K562 (cell line): ENCODE results near the gene JMJD1C. TPM values are rescaled to one million over a fixed set of nuclear protein-coding genes. Genes with fewer than 3 reads are reported as not detected.

Source experiments
- ATAC-seq: fragments of 200-7000 bp; cut with Tn5 transposase; 3 replicates; pipeline ENCODE4 v1.9.1; 2020; ENCODE audit warnings: moderate library complexity
- BruUV-seq: library from RNA; stranded (reverse); fragments of 400-500 nt; replicated peaks from 2 replicates; lab custom pipeline; 2021; lab: Mats Ljungman, UMichigan
- CTCF ChIA-PET: fragments of 300-600 bp; formaldehyde crosslinking; extraction: SDS; loops from one replicate; lab custom pipeline; 2021; ENCODE audit warnings: low intra/inter-chr PET ratio; lab: Yijun Ruan, JAX
- POLR2A ChIA-PET: fragments of 300-600, 350-650 bp; sonication (Branson Sonifier 250); formaldehyde crosslinking; extraction: SDS; loops from one replicate; lab custom pipeline; 2021; ENCODE audit warnings: antibody characterized with exemption, inconsistent platforms; lab: Yijun Ruan, JAX
- DNase-seq, 4 experiments: peaks; one replicate each; pipeline versions ENCODE4 v3.0.0 to v3.0.0-alpha.2; 2011 to 2018; ENCODE audit warnings: low spot score in 3 of 4, mixed read lengths in 3 of 4; ENCODE audit errors: extremely low read depth in 1 of 4
- FAIRE-seq: peaks from 2 replicates; lab custom pipeline; 2011; peaks lifted over from hg19 to GRCh38; lab: Jason Lieb, UNC
- H2AFZ ChIP-seq: 2 replicates; pipeline ENCODE4 v1.6.0; 2011; ENCODE audit warnings: low read depth, low read length, control low read depth, inconsistent platforms
- H3K27ac ChIP-seq: fragments of 200-600 bp; 3 replicates; pipeline ENCODE4 v1.8.0; 2011; ENCODE audit warnings: low read depth, mild to moderate bottlenecking, control low read depth, inconsistent platforms, low read length, moderate library complexity, mixed read lengths; ENCODE audit errors: extremely low read depth
- H3K27me3 ChIP-seq, 2 experiments: fragments of 300-600 bp in 1 of 2; 2 replicates in 1 of 2; 3 replicates in 1 of 2; pipeline versions ENCODE4 v1.6.0 to v1.8.0; 2011; ENCODE audit warnings: inconsistent platforms in 2 of 2, low read length in 2 of 2, mild to moderate bottlenecking in 1 of 2, mixed read lengths in 1 of 2, moderate library complexity in 1 of 2; ENCODE audit not compliant: control insufficient read depth in 2 of 2, insufficient read depth in 2 of 2
- H3K36me3 ChIP-seq: fragments of 300-600 bp; 3 replicates; pipeline ENCODE4 v1.8.0; 2011; ENCODE audit warnings: mild to moderate bottlenecking, low read length, inconsistent platforms; ENCODE audit not compliant: control insufficient read depth, insufficient read depth
- H3K4me1 ChIP-seq, 2 experiments: fragments of 200-600 bp in 1 of 2; replicated peaks in 1 of 2; 2 replicates in 1 of 2; 3 replicates in 1 of 2; pipeline versions ENCODE4 v1.5.1 to v1.8.0; 2011; ENCODE audit warnings: inconsistent platforms in 2 of 2, low read length in 2 of 2, mild to moderate bottlenecking in 1 of 2, mixed read lengths in 1 of 2, moderate library complexity in 1 of 2; ENCODE audit not compliant: control insufficient read depth in 2 of 2, insufficient read depth in 2 of 2
- H3K4me2 ChIP-seq: 2 replicates; pipeline ENCODE4 v1.6.1; 2011; ENCODE audit warnings: low read length, control low read depth, inconsistent platforms, mixed read lengths; ENCODE audit not compliant: insufficient read depth
- H3K4me3 ChIP-seq: fragments of 200-600 bp; sonication (generic), shearing (Covaris generic); 2 replicates; pipeline ENCODE4 v1.5.1; 2016; ENCODE audit warnings: control low read depth, inconsistent platforms
- H3K79me2 ChIP-seq: fragments of 200-600 bp; 3 replicates; pipeline ENCODE4 v1.8.0; 2011; ENCODE audit warnings: low read length, inconsistent platforms; ENCODE audit not compliant: control insufficient read depth, insufficient read depth
- H3K9ac ChIP-seq, 2 experiments: 2 replicates each; pipeline versions ENCODE4 v1.6.0 to v1.6.1; 2011; ENCODE audit warnings: low read depth in 2 of 2, low read length in 2 of 2, control low read depth in 1 of 2, inconsistent platforms in 1 of 2, mild to moderate bottlenecking in 1 of 2, mixed read lengths in 1 of 2; ENCODE audit not compliant: insufficient read depth in 1 of 2
- H3K9me1 ChIP-seq: one replicate; pipeline ENCODE4 v1.6.0; 2011; ENCODE audit warnings: inconsistent platforms, mild to moderate bottlenecking, low read length, moderate library complexity; ENCODE audit not compliant: control insufficient read depth, insufficient read depth
- H3K9me3 ChIP-seq: replicated peaks from 2 replicates; pipeline ENCODE4 v1.5.1; 2011; ENCODE audit warnings: low read depth, low read length, inconsistent platforms; ENCODE audit not compliant: control insufficient read depth, insufficient read depth
- H4K20me1 ChIP-seq: replicated peaks from 2 replicates; pipeline ENCODE4 v1.6.1; 2011; ENCODE audit warnings: low read length, inconsistent platforms, mixed read lengths; ENCODE audit not compliant: control insufficient read depth, insufficient read depth
- ARHGAP35 ChIP-seq: fragments of 450-650 bp; IDR thresholded peaks from 2 replicates; pipeline ENCODE4 v1.6.1; 2018; ENCODE audit not compliant: partially characterized antibody
- CTCF ChIP-seq, 3 experiments: IDR thresholded peaks in 2 of 3; conservative IDR thresholded peaks in 1 of 3; 2 replicates each; pipeline ENCODE4 v1.5.1; 2011 to 2012; ENCODE audit warnings: low read length in 3 of 3, mild to moderate bottlenecking in 3 of 3, control low read depth in 2 of 3, improper control_type of control experiment in 1 of 3, inconsistent platforms in 1 of 3, low read depth in 1 of 3, mixed read lengths in 1 of 3, moderate library complexity in 1 of 3; ENCODE audit not compliant: insufficient read depth in 2 of 3
- DIDO1 ChIP-seq: fragments of 450-650 bp; IDR thresholded peaks from 2 replicates; pipeline ENCODE4 v1.6.1; 2016; ENCODE audit warnings: low read depth, missing biosample characterization, missing genetic modification characterization
- DNMT1 ChIP-seq: fragments of 450-650 bp; IDR thresholded peaks from 2 replicates; pipeline ENCODE4 v1.6.1; 2016; ENCODE audit warnings: antibody characterized with exemption, mild to moderate bottlenecking
- ETS2 ChIP-seq: IDR thresholded peaks from 2 replicates; pipeline ENCODE4 v1.6.1; 2016; ENCODE audit warnings: borderline replicate concordance, missing genetic modification characterization, mild to moderate bottlenecking, moderate library complexity, missing compliant biosample characterization; ENCODE audit not compliant: poor library complexity, severe bottlenecking
- FOXJ3 ChIP-seq: sonication (generic); formaldehyde crosslinking; IDR thresholded peaks from 2 replicates; pipeline ENCODE4 v1.4.0; 2020; ENCODE audit warnings: mild to moderate bottlenecking, missing genetic modification reagents
- FOXM1 ChIP-seq, 2 experiments: fragments of 450-650 bp in 1 of 2; sonication (generic) in 1 of 2; formaldehyde crosslinking in 1 of 2; IDR thresholded peaks; 2 replicates each; pipeline versions ENCODE4 v1.6.1 to v1.9.0; 2017 to 2022; ENCODE audit warnings: low read depth in 2 of 2, mild to moderate bottlenecking in 2 of 2, missing genetic modification reagents in 1 of 2, moderate library complexity in 1 of 2
- HNRNPH1 ChIP-seq: fragments of 200-400 bp; formaldehyde crosslinking; optimal IDR thresholded peaks from 2 replicates; pipeline ENCODE3; 2017; ENCODE audit warnings: low read depth, mild to moderate bottlenecking, low read length, moderate library complexity
- MAFG ChIP-seq: fragments of 450-650 bp; conservative IDR thresholded peaks from 2 replicates; pipeline ENCODE4 v1.6.1; 2016; ENCODE audit warnings: missing genetic modification characterization, missing compliant biosample characterization
- NR2C1 ChIP-seq, 2 experiments: fragments of 450-650 bp; IDR thresholded peaks; 2 replicates each; pipeline ENCODE4 v1.6.1; 2017; ENCODE audit warnings: mild to moderate bottlenecking in 2 of 2, antibody characterized with exemption in 1 of 2, inconsistent platforms in 1 of 2, missing compliant biosample characterization in 1 of 2, missing genetic modification characterization in 1 of 2
- PHTF2 ChIP-seq: fragments of 250-450 bp; sonication (Bioruptor Pico); IDR thresholded peaks from 2 replicates; pipeline ENCODE4 v1.5.0; 2021; ENCODE audit warnings: mild to moderate bottlenecking
- SAFB ChIP-seq: fragments of 200-400 bp; formaldehyde crosslinking; IDR thresholded peaks from 2 replicates; pipeline ENCODE4 v1.6.1; 2017; ENCODE audit warnings: low read depth, low read length, borderline replicate concordance
- SMC3 ChIP-seq: conservative IDR thresholded peaks from 2 replicates; pipeline ENCODE4 v1.6.1; 2011; ENCODE audit warnings: low read depth, low read length, improper control_type of control experiment; ENCODE audit not compliant: insufficient read depth
- STAT5B ChIP-seq: fragments of 250-450 bp; sonication (Bioruptor Pico); IDR thresholded peaks from 2 replicates; pipeline ENCODE4 v1.8.0; 2021; ENCODE audit warnings: mild to moderate bottlenecking, inconsistent platforms
- ZC3H8 ChIP-seq: fragments of 450-650 bp; IDR thresholded peaks from 2 replicates; pipeline ENCODE4 v1.6.1; 2017
- ZFP1 ChIP-seq: fragments of 450-650 bp; formaldehyde crosslinking; IDR thresholded peaks from 2 replicates; pipeline ENCODE4 v1.4.0; 2020; ENCODE audit warnings: mild to moderate bottlenecking, mixed read lengths
- ZNF668 ChIP-seq: fragments of 250-450 bp; sonication (Bioruptor Pico); IDR thresholded peaks from 2 replicates; pipeline ENCODE4 v1.8.0; 2022; ENCODE audit warnings: mild to moderate bottlenecking, inconsistent platforms
- WGBS: fragments of 100-300 bp; shearing (Covaris generic); methylation state at CpG from one replicate; pipeline ENCODE4 v1.1.6; 2016; ENCODE audit warnings: low coverage, mixed read lengths; ENCODE audit not compliant: insufficient coverage; ENCODE audit errors: missing lambda C conversion rate; 5-methylcytosine and 5-hydroxymethylcytosine counted together
- in situ Hi-C: fragments of 300-500 bp; cut with MboI; formaldehyde crosslinking; loops from 4 replicates; pipeline ENCODE4 v1.15.0; 2018; ENCODE audit warnings: inconsistent platforms, mixed read lengths
- intact Hi-C: fragments of 100-400 bp; cut with micrococcal nuclease; formaldehyde crosslinking; loops from 2 replicates; pipeline ENCODE4 v1.14.2; 2022
- polyA plus RNA-seq, 8 experiments: library from polyadenylated mRNA; depleted of rRNA in 4 of 8; stranded (reverse) in 5 of 8; unstranded in 3 of 8; fragments of >200 nt; fragmentation: Nextera tagmentation in 2 of 8; fragmentation: Illumina TruSeq in 1 of 8; extraction: Ambion mirVana in 2 of 8; extraction: Trizol in 1 of 8; gene quantifications; 2 replicates each; pipeline versions ENCODE4 v1.2.1 to v1.2.3, GENCODE V29; 2011 to 2014; ENCODE audit warnings: inconsistent platforms in 1 of 8, missing spikeins in 1 of 8
- total RNA-seq, 7 experiments: library from RNA; depleted of rRNA in 6 of 7; stranded (reverse); fragments of >200 nt in 6 of 7; fragmentation: Illumina TruSeq in 2 of 7; extraction: Trizol in 2 of 7; gene quantifications; 2 replicates each; pipeline versions ENCODE4 v1.2.1 to v1.2.3, GENCODE V29; 2011 to 2021; ENCODE audit warnings: low replicate concordance in 1 of 7

Gene JMJD1C
- total and polyA plus RNA-seq, 9 of the 15 experiments (the other 6 are each of a cell fraction or from before 2014, with no cell fraction given), result 25.3 to 68.0 (median 47.2) TPM

GRCh38 chr10:63496561-63496960, 30.8 kb upstream of the JMJD1C start:
- no peak overlapping the region for H2AFZ ChIP-seq
- H3K9me1 ChIP-seq, result no peaks in the 10 kb centered on the region
- no peak for TF ChIP-seq DIDO1 (tag)
- TF ChIP-seq ARHGAP35, result no peak
- TF ChIP-seq DNMT1, result no peak
- no peak for TF ChIP-seq NR2C1 (IDR thresholded peaks at IDR 0.05)
- no peak for TF ChIP-seq NR2C1 (tag; IDR thresholded peaks at IDR 0.05)
- TF ChIP-seq ZC3H8, result no peak
- TF ChIP-seq ETS2 (tag), result no peak
- no peak for TF ChIP-seq ZFP1 (CRISPR knock-in tag)
- no peak for TF ChIP-seq SMC3
- no peak for TF ChIP-seq HNRNPH1
- TF ChIP-seq MAFG (tag), result no peak
- no peak for TF ChIP-seq FOXJ3 (CRISPR knock-in tag)
- no peak for TF ChIP-seq PHTF2 (CRISPR knock-in tag)
- TF ChIP-seq SAFB, result no peak
- no peak for TF ChIP-seq STAT5B
- TF ChIP-seq FOXM1 (IDR thresholded peaks at IDR 0.05; ENCODE audit: low read depth), result no peak
- TF ChIP-seq FOXM1 (CRISPR knock-in tag; IDR thresholded peaks at IDR 0.05; ENCODE audit: low read depth), result no peak
- no peak for TF ChIP-seq ZNF668 (CRISPR knock-in tag)
- TF ChIP-seq CTCF (IDR thresholded peaks at IDR 0.05 in 2 of 3, conservative IDR thresholded peaks at IDR 0.05 in 1 of 3; ENCODE audit: insufficient read depth in 2 of 3, low read depth in 1 of 3, low read length in 3 of 3), result no peak
- no peak overlapping the region for H3K4me3 ChIP-seq
- ChIA-PET POLR2A (interaction anchor here (1.1 kb wide), 1 partner anchor 9 kb away, joined by 4 read pairs; no protein-coding TSS in a partner anchor), CTCF (no interaction called here)
- no peaks in the 10 kb centered on the region for H3K9me3 ChIP-seq
- FAIRE-seq (no peak), DNase-seq (no peak), ATAC-seq (no peak; the same call in 2 of the 3 replicates)
- no peaks in the 10 kb centered on the region for H3K27me3 ChIP-seq
- in situ Hi-C loops (no loop called here), intact Hi-C loops (no loop called here)
- H4K20me1 ChIP-seq, result no peaks in the 10 kb centered on the region
- no peak overlapping the region for H3K4me2 ChIP-seq
- 65% methylated on average over 1 of the region's 1 CpG for WGBS
- no TSS peak for BruUV-seq
- 0 out of 3 replicates have a peak, but pooled peaks cover 10% of the 10 kb centered on the region for H3K36me3 ChIP-seq
- H3K79me2 ChIP-seq, result peaks cover 52% of the 10 kb centered on the region
- no peak overlapping the region for H3K9ac ChIP-seq
- H3K27ac ChIP-seq, result no peak overlapping the region
- H3K4me1 ChIP-seq, result peaks cover 0 to 5% of the 10 kb centered on the region in 2 experiments; a peak in 1 of 5 replicates
